A549 (cell line): Measurements from ENCODE around the gene PRB4.

Experiments
- CEBPB ChIP-seq, 2 experiments: fragments of >200 bp in 1 of 2; sonication (Bioruptor Twin) in 1 of 2; formaldehyde crosslinking in 1 of 2; IDR thresholded peaks; 2 replicates each; pipeline ENCODE4 v1.6.1; 2012 to 2016
- KDM1A ChIP-seq: fragments of 200-600 bp; sonication (generic); IDR thresholded peaks from 2 replicates; pipeline ENCODE4 v1.6.1; 2016; ENCODE audit warnings: low read depth, mild to moderate bottlenecking
- POLR2AphosphoS2 ChIP-seq: conservative IDR thresholded peaks from 2 replicates; pipeline ENCODE4 v1.6.1; 2012; ENCODE audit warnings: low read length, improper control_type of control experiment, inconsistent platforms
- RFX5 ChIP-seq: fragments of 450-650 bp; IDR thresholded peaks from 2 replicates; pipeline ENCODE4 v1.7.1; 2014; ENCODE audit warnings: antibody characterized with exemption, mild to moderate bottlenecking, moderate library complexity
- ZFP36 ChIP-seq: fragments of 450-650 bp; IDR thresholded peaks from 2 replicates; pipeline ENCODE4 v1.6.1; 2014; ENCODE audit warnings: borderline replicate concordance; ENCODE audit not compliant: partially characterized antibody
- TF ChIP-seq, protein P1 (sequence below): fragments of >200 bp; sonication (Bioruptor Twin); formaldehyde crosslinking; IDR thresholded peaks from 3 replicates; pipeline ENCODE4 v1.5.1; 2016

DNA sequence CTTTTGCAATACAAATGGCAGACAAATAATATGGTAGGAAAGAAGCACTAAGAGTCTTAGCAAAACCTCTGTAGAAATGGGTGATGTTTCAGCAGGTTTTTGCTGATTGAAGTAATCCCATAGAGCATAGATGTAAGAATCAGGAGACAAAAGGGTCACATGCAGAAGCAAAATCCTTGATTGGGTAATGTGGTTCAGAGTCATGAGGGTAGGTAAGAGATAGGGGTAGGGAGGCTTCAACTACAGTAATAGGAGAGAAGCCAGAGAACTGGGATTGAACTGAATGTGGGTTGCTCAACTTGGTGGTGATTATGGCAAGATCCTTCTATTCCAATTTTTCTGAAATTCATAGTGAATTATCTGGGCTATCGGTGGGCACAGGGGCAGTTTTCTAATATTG lies 45.7 kb downstream of the PRB4 start:
- no peak for TF ChIP-seq ZFP36
- TF ChIP-seq, protein P1, sequence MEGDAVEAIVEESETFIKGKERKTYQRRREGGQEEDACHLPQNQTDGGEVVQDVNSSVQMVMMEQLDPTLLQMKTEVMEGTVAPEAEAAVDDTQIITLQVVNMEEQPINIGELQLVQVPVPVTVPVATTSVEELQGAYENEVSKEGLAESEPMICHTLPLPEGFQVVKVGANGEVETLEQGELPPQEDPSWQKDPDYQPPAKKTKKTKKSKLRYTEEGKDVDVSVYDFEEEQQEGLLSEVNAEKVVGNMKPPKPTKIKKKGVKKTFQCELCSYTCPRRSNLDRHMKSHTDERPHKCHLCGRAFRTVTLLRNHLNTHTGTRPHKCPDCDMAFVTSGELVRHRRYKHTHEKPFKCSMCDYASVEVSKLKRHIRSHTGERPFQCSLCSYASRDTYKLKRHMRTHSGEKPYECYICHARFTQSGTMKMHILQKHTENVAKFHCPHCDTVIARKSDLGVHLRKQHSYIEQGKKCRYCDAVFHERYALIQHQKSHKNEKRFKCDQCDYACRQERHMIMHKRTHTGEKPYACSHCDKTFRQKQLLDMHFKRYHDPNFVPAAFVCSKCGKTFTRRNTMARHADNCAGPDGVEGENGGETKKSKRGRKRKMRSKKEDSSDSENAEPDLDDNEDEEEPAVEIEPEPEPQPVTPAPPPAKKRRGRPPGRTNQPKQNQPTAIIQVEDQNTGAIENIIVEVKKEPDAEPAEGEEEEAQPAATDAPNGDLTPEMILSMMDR = no peak
- TF ChIP-seq POLR2AphosphoS2 = no peak
- no peak for TF ChIP-seq CEBPB (IDR thresholded peaks at IDR 0.05)
- TF ChIP-seq RFX5 = no peak
- no peak for TF ChIP-seq KDM1A
